GM18511 (cell line): ENCODE data around the gene TANGO2.

ENCODE experiments used
- ATAC-seq: cut with Tn5 transposase; IDR thresholded peaks from one replicate; pipeline ENCODE4 v1.9.1; 2021; ENCODE audit warnings: mild to moderate bottlenecking, moderate library complexity; ENCODE audit not compliant: unreplicated experiment

TANGO2 gene

DNA sequence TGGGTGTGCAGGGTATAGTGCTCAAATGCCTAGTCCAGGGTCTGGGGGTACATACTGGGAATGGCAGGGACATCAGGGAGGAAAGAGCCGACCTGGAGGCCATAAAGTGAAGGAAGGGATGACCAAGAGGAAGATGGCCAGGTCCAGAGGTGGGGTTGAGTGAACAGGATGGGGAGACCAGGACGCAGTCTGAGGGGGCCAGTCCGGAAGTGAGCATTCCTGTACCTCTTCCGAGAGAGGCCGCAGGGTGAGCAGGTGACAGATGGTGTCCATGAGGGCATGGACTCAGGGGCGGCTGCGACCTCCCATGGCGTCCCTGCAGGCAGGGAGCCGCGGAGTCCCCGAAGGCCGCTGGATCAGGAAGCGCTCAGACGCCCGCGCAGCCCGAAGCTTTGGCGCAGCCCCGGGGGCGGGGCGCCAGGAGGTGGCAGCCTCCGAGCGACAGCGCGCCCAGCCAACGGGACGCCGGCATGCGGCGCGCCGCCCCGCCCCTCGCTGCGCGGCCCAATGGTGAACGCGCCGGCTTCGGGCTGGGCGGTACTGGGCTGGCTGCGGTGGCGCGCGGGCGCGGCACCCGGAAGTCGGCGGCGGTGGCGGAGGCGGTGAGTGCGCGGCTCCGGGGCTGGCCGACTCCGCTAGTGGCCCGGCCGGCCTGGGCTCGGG is at the start of gene TANGO2:
TANGO2 (plus strand) TSS at position 578 of the 663 bp plus-strand sequence. CDS start 15,689 bp downstream, outside the sequence.
- peak; percentile 84 for ATAC-seq

- ATAC-seq = no peak
Observed at GRCh38 chr22:19971276-19972124, 49.4 kb upstream of the TANGO2 start.

DNA sequence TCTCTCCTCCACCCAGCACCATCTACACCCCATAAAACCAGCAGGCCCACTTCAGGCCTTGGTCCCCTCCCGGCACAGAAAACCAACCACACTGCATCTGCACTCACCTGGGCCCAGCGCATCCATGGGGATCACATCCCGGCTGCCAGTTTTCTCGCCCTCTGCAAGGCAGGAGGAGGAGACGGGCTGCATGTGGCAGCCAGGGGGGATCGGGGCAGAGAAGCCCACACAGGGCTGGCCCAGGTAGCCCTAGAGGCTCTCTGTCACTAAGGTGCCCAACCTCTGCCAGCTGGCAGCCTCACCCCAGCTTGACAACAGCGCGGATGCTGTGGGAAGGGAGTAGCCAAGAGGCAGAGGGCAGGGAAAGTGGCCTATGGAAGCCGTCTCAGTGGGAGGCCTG is 48.7 kb upstream of the TANGO2 start:
- ATAC-seq = no peak

- no peak for ATAC-seq
Observed at GRCh38 chr22:19972652-19973550, 48.0 kb upstream of the TANGO2 start.

DNA sequence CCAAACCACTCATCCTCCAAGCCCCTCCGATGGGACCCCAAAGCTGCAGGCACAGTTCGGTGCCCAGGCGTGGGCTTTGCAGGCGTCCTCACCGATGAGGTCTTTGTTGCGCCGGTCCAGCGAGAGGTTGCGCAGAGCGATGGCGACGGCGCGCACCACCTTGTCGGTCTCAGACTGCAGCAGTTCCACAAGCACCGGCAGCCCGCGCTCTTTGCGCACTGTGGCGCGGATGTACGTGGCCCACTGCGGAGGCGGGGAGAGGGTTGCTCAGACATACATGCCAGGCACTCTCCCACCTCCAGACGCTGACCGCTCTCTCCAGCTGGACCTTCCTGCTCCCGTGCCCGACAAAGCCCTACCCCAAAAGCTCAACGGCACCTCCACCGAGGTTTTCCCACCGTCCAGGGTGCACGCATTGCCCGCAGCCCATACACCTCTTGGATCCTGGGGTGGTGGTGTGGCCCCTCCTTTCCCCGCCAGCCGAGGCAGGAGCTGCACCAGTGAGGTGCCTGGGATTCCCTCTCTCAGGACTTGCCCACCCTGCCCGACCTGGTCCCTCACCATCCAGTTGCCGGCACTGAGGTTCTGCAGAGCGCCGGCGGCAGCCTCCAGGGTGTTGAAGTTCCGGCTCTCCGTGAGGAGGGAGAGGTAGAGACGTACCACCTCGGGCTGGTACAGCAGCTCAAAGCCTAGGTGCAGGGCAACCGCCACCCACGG is 47.2 kb upstream of the TANGO2 start:
- no peak for ATAC-seq

- ATAC-seq = no peak
Observed at GRCh38 chr22:19974268-19974861, 46.5 kb upstream of the TANGO2 start.

DNA sequence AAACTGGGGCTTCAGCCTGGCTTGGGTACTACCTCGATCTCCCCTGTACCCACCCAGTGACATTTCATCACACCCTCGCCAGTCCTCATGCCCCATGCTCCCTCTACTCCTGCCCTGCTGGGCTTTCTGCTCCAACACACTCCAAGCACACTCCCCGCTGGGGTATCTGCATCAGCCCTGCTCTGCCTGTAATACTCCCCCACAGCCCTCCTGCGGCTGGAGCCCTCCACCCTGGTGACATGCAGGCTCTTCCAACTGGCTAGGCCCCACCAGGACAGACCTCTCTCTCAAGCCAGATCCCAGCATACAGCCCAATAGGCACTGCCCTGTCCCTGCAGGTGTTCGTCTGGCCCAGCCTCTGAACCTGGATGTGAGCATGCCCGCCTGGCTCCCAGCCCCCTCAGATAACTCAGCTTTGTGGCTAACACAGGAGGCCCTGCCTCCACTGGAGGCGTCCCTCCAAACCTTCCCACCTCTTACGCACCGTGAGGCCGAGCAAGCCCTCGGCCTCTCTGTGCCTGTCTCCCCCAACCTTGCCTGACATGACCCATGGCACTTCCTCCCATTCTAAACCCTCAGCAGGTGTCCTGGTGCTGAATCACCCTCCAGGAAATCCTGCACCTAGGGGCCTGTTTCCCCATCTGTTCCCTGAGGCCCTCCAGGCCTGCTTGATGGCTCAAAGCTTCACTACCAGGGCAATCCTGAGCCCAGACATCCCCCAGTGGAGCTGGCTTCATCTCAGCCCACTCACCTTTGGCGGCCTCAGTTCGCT is 45.8 kb upstream of the TANGO2 start:
- no peak for ATAC-seq

- no peak for ATAC-seq
Observed at GRCh38 chr22:19975707-19976035, 45.2 kb upstream of the TANGO2 start.

DNA sequence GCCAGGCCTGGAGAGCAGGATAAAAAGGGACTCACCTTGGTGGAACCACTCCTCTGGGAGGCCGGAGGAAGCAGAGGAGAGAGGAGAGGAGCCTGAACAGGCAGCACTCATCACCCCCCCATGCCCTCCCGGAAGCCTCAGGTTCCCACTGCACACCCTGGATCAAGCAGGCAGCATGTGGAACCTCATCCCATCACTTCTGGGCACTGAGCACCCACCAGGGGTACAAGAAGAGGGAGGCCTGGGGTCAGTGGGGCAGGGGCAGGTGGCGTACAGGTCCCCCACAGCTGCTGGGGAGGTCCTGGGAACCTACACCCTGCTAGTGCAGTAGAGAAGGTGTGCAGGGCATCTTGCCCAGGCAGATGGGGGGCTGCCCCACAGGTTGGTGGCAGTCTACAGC is 44.2 kb upstream of the TANGO2 start:
- ATAC-seq = no peak

GRCh38 chr22:19977296-19978243 is 43.3 kb upstream of the TANGO2 start:
- ATAC-seq = no peak

DNA sequence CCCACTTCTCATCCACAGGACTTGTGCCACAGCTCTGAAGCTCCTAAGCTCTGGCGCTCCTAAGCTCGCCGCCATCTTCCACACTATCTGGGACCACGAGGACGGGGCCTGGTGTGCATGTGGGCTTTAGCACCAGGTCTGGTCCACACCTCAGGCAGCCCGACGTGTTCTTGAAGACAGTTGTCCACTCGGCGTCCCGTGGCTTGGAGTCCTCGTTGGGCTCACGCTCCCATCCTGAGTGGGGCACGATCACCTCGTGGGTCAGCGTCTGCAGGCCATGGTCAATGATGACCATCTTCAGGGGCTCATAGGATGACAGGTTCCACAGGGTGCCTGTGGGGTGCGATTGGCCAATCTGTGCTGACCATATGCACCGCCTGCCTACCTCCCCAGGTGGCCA is 42.2 kb upstream of the TANGO2 start:
- no peak for ATAC-seq

- ATAC-seq = no peak
Observed at GRCh38 chr22:19979712-19980493, 41.0 kb upstream of the TANGO2 start.

DNA sequence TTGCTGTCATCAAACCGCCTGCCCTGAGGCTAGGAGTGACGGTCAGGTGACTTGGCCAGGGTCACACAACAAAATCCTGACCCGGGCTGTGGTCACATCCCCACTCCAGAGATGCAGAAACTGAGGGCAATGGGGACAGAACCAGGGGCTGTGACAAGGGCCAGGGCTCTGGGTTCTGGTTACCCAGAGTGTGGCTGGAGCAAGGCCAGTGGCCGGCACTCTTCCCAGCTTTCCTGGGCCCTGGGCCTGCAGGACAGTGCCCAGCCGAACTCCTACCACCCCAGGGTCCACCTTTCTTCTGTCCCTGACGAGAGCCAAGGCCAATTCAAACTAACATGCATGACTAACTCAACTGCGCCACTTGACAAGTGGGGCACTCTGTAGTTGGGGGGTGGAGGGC is 40.1 kb upstream of the TANGO2 start:
- ATAC-seq = no peak

- ATAC-seq = no peak
Observed at GRCh38 chr22:19981171-19981960, 39.5 kb upstream of the TANGO2 start.

GRCh38 chr22:19981961-19982920 is 38.7 kb upstream of the TANGO2 start:
- no peak for ATAC-seq
